ENCODE data around the gene SNTA1. TPM values are rescaled to one million over a fixed set of nuclear protein-coding genes. Genes with fewer than 3 reads are reported as not detected.
"Not testable (repeated sequence)": the region's sequence is repeated elsewhere in the genome, so short reads cannot be mapped to it uniquely, and the experiment has no call there.

Gene SNTA1
- total RNA-seq, 4 donors from 2014 or later, result 12.3 to 27.6 (median 20.6) TPM

GRCh38 chr20:33472868-33473435 lies 29.4 kb upstream of the SNTA1 start:
- Histone ChIP-seq H3K27me3 (no peaks in the 10 kb centered on the region), H3K9me3 (no peaks in the 10 kb centered on the region), H3K36me3 (no peaks in the 10 kb centered on the region), H3K4me3 (no peak overlapping the region), H3K27ac (no peak overlapping the region), H3K4me1 (no peaks in the 10 kb centered on the region)
- TF ChIP-seq POLR2A (IDR thresholded peaks at IDR 0.05) (no peak), CTCF (IDR thresholded peaks at IDR 0.05) (no peak)
- no peak for DNase-seq
- intact Hi-C loops (cut with DNase I; ENCODE audit: low total_unique reads), result no loop called here

DNA sequence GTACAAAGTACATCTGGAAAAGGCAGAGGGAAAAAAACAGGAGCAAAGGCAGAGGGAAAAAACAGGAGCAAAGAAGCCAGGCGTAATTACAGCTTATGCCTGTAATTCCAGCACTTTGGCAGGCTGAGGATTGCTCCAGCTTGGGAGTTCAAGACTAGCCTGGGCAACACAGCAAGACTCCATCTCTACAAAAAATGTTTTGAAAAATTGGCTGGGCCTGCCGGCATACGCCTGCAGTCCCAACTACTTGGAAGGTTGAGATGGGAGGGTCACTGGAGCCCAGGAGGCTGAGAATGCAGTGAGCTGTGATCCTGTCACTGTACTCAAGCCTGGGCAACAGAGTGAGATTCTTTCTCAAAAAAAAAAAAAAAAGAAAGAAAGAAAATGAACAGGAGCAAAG lies 27.3 kb upstream of the SNTA1 start:
- intact Hi-C loops (cut with DNase I; ENCODE audit: low total_unique reads), result no loop called here
- no peak for DNase-seq
- TF ChIP-seq CTCF (IDR thresholded peaks at IDR 0.05) (no peak), POLR2A (IDR thresholded peaks at IDR 0.05) (no peak)
- Histone ChIP-seq H3K27me3 (no peaks in the 10 kb centered on the region), H3K4me1 (no peaks in the 10 kb centered on the region), H3K9me3 (no peaks in the 10 kb centered on the region), H3K36me3 (no peaks in the 10 kb centered on the region), H3K4me3 (no peak overlapping the region), H3K27ac (no peak overlapping the region)

- no peak overlapping the region for H3K4me3 ChIP-seq
- no peak for DNase-seq
- no peak for TF ChIP-seq POLR2A (IDR thresholded peaks at IDR 0.05)
- no peak for TF ChIP-seq CTCF (IDR thresholded peaks at IDR 0.05)
- no peaks in the 10 kb centered on the region for H3K36me3 ChIP-seq
- no peak overlapping the region for H3K27ac ChIP-seq
- no peaks in the 10 kb centered on the region for H3K9me3 ChIP-seq
- H3K27me3 ChIP-seq, result no peaks in the 10 kb centered on the region
- intact Hi-C loops (cut with DNase I; ENCODE audit: low total_unique reads), result no loop called here
- no peaks in the 10 kb centered on the region for H3K4me1 ChIP-seq
Measured at GRCh38 chr20:33470457-33470856, 26.9 kb upstream of the SNTA1 start.

- Histone ChIP-seq H3K9me3 (no peaks in the 10 kb centered on the region), H3K27ac (no peak overlapping the region), H3K27me3 (no peaks in the 10 kb centered on the region), H3K36me3 (no peaks in the 10 kb centered on the region), H3K4me1 (no peaks in the 10 kb centered on the region), H3K4me3 (no peak overlapping the region)
- no peak for TF ChIP-seq CTCF (IDR thresholded peaks at IDR 0.05)
- no peak for TF ChIP-seq POLR2A (IDR thresholded peaks at IDR 0.05)
- intact Hi-C loops (cut with DNase I; ENCODE audit: low total_unique reads), result no loop called here
- DNase-seq, result no peak
Measured at GRCh38 chr20:33466303-33466646, 22.7 kb upstream of the SNTA1 start.

GRCh38 chr20:33465481-33466302 lies 22.1 kb upstream of the SNTA1 start:
- H3K4me1 ChIP-seq, result no peaks in the 10 kb centered on the region
- H3K27me3 ChIP-seq, result no peaks in the 10 kb centered on the region
- no peak overlapping the region for H3K4me3 ChIP-seq
- intact Hi-C loops (cut with DNase I; ENCODE audit: low total_unique reads), result no loop called here
- no peaks in the 10 kb centered on the region for H3K9me3 ChIP-seq
- DNase-seq, result no peak
- no peaks in the 10 kb centered on the region for H3K36me3 ChIP-seq
- TF ChIP-seq POLR2A (IDR thresholded peaks at IDR 0.05), result no peak
- no peak overlapping the region for H3K27ac ChIP-seq

- DNase-seq; H3K9me3 ChIP-seq; intact Hi-C loops (cut with DNase I; ENCODE audit: low total_unique reads); H3K27me3 ChIP-seq; H3K4me1 ChIP-seq; H3K4me3 ChIP-seq; H3K27ac ChIP-seq; H3K36me3 ChIP-seq: not testable (repeated sequence)
Measured at GRCh38 chr20:33464759-33465158, 21.2 kb upstream of the SNTA1 start.
